GM13976 (cell line): Measurements from ENCODE around the gene SRPRB.

ENCODE experiments used
- DNase-seq: peaks from one replicate; pipeline ENCODE4 v3.0.0; 2012; ENCODE audit warnings: low spot score
- CTCF ChIP-seq: IDR thresholded peaks from 2 replicates; pipeline ENCODE4 v1.5.1; 2012; ENCODE audit warnings: borderline replicate concordance, mild to moderate bottlenecking; ENCODE audit not compliant: insufficient read depth; ENCODE audit errors: extremely low read depth, missing control alignments, control extremely low read depth
- in situ Hi-C: fragments of 300-500 bp; cut with MboI; formaldehyde crosslinking; loops from one replicate; pipeline ENCODE4 v1.12.0; 2022; ENCODE audit warnings: low sequenced_read_pairs, mixed read lengths, inconsistent platforms; ENCODE audit not compliant: unreplicated experiment

Gene SRPRB

GRCh38 chr3:133825969-133826727 is 20.5 kb downstream of the SRPRB start:
- DNase-seq, result no peak
- in situ Hi-C loops, result loop anchor here (10.0 kb wide), 1 partner anchor 99 kb away; no protein-coding TSS in a partner anchor
- TF ChIP-seq CTCF, result no peak

GRCh38 chr3:133827136-133827535 is 21.5 kb downstream of the SRPRB start:
- in situ Hi-C loops, result loop anchor here (10.0 kb wide), 1 partner anchor 98 kb away; no protein-coding TSS in a partner anchor
- no peak for TF ChIP-seq CTCF
- no peak for DNase-seq

- no peak for TF ChIP-seq CTCF
- in situ Hi-C loops, result loop anchor here (10.0 kb wide), 1 partner anchor 97 kb away; no protein-coding TSS in a partner anchor
- no peak for DNase-seq
These were observed 22.1 kb downstream of the SRPRB start for GRCh38 chr3:133827684-133828083.

GRCh38 chr3:133828576-133829309 is 23.1 kb downstream of the SRPRB start:
- DNase-seq, result no peak
- no peak for TF ChIP-seq CTCF
- in situ Hi-C loops, result loop anchor here (10.0 kb wide), 1 partner anchor 96 kb away; no protein-coding TSS in a partner anchor

- DNase-seq, result no peak
- no peak for TF ChIP-seq CTCF
- in situ Hi-C loops, result loop anchor here (10.0 kb wide), 1 partner anchor 95 kb away; no protein-coding TSS in a partner anchor
These were observed 23.7 kb downstream of the SRPRB start for GRCh38 chr3:133829310-133829707.

- no peak for TF ChIP-seq CTCF
These were observed 24.5 kb downstream of the SRPRB start for GRCh38 chr3:133830071-133830470.

More at GRCh38 chr3:133830071-133830470, 24.5 kb downstream of the SRPRB start:
- in situ Hi-C loops, result no loop called here
- no peak for DNase-seq
